Measurements from ENCODE around the gene C1orf210.

Gene C1orf210

DNA sequence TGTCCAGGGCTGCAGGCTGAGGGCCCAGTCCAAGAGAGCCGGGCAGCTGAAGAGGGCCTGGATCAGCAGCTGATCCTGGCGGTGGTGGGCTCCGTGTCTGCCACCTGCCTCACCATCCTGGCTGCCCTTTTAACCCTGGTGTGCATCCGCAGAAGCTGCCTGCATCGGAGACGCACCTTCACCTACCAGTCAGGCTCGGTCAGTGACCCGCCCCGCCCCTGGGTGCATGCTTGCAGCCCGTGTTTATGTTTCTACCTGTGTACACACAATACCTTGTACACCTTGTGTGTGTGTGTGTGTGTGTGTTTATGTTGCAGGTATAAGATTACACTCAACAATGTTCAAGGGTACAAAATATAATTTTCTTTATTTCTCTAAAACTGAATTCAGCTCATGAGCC, 28.4 kb upstream of the C1orf210 start:
- DNase-seq (ENCODE audit: low spot score) = no peak
- ChIA-PET CTCF (no interaction called here), POLR2A (ENCODE audit: low non-redundant PET) (no interaction called here)
- H3K27ac ChIP-seq = no peak overlapping the region
- TF ChIP-seq, protein P1, sequence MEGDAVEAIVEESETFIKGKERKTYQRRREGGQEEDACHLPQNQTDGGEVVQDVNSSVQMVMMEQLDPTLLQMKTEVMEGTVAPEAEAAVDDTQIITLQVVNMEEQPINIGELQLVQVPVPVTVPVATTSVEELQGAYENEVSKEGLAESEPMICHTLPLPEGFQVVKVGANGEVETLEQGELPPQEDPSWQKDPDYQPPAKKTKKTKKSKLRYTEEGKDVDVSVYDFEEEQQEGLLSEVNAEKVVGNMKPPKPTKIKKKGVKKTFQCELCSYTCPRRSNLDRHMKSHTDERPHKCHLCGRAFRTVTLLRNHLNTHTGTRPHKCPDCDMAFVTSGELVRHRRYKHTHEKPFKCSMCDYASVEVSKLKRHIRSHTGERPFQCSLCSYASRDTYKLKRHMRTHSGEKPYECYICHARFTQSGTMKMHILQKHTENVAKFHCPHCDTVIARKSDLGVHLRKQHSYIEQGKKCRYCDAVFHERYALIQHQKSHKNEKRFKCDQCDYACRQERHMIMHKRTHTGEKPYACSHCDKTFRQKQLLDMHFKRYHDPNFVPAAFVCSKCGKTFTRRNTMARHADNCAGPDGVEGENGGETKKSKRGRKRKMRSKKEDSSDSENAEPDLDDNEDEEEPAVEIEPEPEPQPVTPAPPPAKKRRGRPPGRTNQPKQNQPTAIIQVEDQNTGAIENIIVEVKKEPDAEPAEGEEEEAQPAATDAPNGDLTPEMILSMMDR (conservative IDR thresholded peaks at IDR 0.05; ENCODE audit: low read depth) = no peak

DNA sequence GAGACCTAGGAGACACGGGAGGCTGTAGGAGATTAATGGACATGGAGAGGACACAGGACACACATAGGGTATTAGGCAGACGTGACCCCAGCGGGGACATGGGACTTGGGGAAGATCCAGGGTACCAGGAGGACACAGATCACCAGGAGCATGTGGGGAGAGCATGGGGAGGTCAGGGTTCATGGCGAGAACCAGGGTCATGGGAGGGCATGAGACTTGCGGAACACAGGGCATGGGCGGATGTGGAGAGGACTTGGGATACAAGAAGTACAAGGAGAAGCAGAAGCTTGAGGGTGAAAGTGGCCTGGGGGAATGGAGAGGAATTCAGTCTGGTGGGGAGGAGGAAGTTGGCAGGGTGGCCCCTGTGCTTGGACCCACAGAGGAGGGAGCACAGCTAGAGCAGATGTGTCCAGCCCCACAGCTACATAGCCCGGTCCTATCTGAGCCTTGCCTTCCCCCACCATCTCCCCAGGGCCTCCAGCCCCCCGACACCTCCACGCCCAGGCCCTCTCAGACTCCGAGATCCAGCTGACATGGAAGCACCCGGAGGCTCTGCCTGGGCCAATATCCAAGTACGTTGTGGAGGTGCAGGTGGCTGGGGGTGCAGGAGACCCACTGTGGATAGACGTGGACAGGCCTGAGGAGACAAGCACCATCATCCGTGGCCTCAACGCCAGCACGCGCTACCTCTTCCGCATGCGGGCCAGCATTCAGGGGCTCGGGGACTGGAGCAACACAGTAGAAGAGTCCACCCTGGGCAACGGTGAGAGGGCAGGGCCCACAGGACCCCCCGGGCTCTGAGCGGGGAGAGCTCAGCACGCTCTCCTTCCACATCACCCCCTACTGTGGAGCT, 27.5 kb upstream of the C1orf210 start:
- no peak for DNase-seq (ENCODE audit: low spot score)
- ChIA-PET POLR2A (ENCODE audit: low non-redundant PET) (no interaction called here), CTCF (no interaction called here)
- no peak overlapping the region for H3K27ac ChIP-seq
- TF ChIP-seq, protein P1 (conservative IDR thresholded peaks at IDR 0.05; ENCODE audit: low read depth) = no peak

DNA sequence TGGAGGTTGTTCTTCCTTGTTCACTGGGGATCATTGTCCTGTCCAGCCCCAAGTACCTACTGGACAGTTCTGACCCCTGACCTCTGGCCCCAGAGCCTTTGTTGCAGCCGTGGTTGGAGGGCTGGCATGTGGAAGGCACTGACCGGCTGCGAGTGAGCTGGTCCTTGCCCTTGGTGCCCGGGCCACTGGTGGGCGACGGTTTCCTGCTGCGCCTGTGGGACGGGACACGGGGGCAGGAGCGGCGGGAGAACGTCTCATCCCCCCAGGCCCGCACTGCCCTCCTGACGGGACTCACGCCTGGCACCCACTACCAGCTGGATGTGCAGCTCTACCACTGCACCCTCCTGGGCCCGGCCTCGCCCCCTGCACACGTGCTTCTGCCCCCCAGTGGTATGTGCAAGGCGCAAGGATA, 26.8 kb upstream of the C1orf210 start:
- ChIA-PET POLR2A (ENCODE audit: low non-redundant PET) (no interaction called here), CTCF (no interaction called here)
- TF ChIP-seq, protein P1 (conservative IDR thresholded peaks at IDR 0.05; ENCODE audit: low read depth) = no peak
- no peak for DNase-seq (ENCODE audit: low spot score)
- H3K27ac ChIP-seq = no peak overlapping the region

DNA sequence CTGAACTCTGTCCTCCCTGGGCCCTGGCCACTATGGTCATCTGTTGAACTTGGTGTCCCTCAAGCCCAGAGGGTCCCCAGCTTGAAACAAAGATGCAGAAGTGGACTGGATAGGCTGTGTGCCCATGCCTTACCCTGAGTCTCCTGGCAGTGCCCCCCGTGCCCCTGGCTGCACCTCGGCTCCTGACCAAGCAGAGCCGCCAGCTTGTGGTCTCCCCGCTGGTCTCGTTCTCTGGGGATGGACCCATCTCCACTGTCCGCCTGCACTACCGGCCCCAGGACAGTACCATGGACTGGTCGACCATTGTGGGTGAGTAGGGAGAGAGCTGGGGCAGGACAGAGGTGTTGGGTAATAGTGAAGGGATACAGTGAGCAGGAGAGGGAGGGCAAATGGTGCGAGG, 26.1 kb upstream of the C1orf210 start:
- TF ChIP-seq, protein P1 (conservative IDR thresholded peaks at IDR 0.05; ENCODE audit: low read depth) = no peak
- POLR2A ChIA-PET (ENCODE audit: low non-redundant PET) = no interaction called here
- CTCF ChIA-PET = no interaction called here
- no peak for DNase-seq (ENCODE audit: low spot score)
- H3K27ac ChIP-seq = no peak overlapping the region

DNA sequence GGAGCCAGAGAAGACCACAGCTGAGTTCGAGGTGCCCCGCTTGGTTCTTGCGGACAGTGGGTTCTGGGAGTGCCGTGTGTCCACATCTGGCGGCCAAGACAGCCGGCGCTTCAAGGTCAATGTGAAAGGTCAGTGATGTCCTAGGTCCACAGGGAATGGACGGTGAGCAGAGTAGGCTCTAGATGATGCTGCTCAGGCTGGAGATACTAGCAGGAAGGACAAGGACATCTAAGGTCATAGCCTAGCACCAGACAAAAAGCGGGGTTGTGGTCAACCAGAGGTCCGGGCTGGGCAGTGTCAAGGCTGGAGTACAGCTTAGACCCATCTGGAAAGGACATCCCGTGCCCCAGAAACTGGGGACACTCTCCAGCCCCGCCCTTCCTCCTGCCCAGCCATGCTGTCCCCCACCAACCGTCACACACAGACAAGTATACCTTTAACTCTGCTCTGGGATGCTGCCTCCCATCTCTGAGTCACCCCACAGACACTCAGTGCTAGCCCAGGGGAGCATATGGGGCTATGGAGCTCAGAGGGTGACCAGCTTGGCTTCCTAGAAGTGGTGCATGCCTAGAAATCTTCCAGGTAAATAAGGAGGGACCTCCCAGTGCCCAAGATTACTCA, 24.1 kb upstream of the C1orf210 start:
- DNase-seq (ENCODE audit: low spot score) = peak; percentile 23
- ChIA-PET CTCF (no interaction called here), POLR2A (ENCODE audit: low non-redundant PET) (no interaction called here)
- H3K27ac ChIP-seq = no peak overlapping the region
- TF ChIP-seq, protein P1 (conservative IDR thresholded peaks at IDR 0.05; ENCODE audit: low read depth) = no peak

DNA sequence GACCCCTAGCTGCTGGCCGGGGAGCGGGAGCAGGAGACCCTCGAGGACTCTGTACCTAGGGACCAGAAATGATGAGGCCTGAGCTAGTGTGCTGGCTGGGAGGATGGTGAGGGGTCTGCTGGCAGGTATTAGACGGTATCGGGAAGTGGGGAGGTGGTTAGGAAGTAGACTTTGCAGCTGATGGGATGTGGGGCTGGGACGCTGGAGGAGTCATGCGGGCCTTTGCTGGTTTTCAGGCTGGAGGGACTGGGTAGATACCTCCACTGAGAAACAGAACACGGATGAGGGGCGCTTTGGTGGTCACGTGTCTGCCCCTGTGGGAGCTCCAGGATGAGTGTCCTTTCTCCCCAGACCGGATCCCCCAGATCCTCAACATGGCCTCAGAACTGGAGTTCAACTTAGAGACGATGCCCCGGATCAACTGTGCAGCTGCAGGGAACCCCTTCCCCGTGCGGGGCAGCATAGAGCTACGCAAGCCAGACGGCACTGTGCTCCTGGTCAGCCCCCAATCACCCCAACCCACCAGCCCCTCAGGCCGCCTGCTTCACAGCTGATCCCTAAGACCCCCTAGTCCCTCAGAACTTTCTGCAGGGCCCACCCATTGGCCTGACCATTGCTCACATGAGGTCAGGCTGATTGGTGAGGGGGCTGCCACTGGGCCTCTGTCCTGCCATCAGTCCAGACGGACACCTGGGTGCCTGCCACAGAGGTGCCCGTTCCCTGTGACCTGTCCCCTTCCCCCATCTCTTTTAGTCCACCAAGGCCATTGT, 23.4 kb upstream of the C1orf210 start:
- no peak for DNase-seq (ENCODE audit: low spot score)
- H3K27ac ChIP-seq = no peak overlapping the region
- TF ChIP-seq, protein P1 (conservative IDR thresholded peaks at IDR 0.05; ENCODE audit: low read depth) = no peak
- ChIA-PET POLR2A (ENCODE audit: low non-redundant PET) (no interaction called here), CTCF (interaction anchor here (0.6 kb wide), 1 partner anchor 262 kb away, joined by 4 read pairs; no protein-coding TSS in a partner anchor)

Data from RWPE1 (cell line).